ENCODE data around the gene SLC18A3.

- TF ChIP-seq CTCF (IDR thresholded peaks at IDR 0.05) (no peak), ZFX (IDR thresholded peaks at IDR 0.05; ENCODE audit: borderline replicate concordance) (no peak)
These were observed 36.1 kb downstream of the SLC18A3 start for GRCh38 chr10:49645871-49646870.
